Activated naive CD4-positive, alpha-beta T cell (primary cell): ENCODE measurements around the gene PIK3R5.
"Not testable (repeated sequence)": the region's sequence is repeated elsewhere in the genome, so short reads cannot be mapped to it uniquely, and the experiment has no call there.

Source experiments
- DNase-seq, 4 experiments: peaks; one replicate each; lab custom pipeline; 2025; lab: John Stamatoyannopoulos, UW

Gene PIK3R5

GRCh38 chr17:8859027-8859803, 106.3 kb downstream of the PIK3R5 start:
- DNase-seq, result no peak

DNA sequence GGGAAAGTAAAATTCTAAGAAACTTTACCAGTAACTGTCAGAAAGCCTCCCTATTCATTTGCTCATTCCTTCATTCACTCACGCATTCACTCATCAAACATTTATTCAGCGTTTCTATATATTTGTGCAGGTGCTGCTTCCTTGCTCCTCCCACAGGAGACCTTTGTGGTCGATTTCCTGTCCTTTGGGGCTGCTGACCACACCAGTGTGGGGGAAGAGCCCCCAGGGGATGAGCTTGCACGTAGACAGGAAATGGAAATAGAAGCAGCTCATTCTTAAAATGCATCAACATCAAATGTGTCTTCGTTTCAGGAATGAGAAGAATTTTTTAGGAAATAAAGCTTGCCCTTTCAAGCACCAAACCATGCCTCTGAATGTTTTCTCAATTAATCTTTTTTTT, 107.6 kb downstream of the PIK3R5 start:
- DNase-seq, result no peak

GRCh38 chr17:8856869-8857575, 108.5 kb downstream of the PIK3R5 start:
- DNase-seq, result no peak

DNA sequence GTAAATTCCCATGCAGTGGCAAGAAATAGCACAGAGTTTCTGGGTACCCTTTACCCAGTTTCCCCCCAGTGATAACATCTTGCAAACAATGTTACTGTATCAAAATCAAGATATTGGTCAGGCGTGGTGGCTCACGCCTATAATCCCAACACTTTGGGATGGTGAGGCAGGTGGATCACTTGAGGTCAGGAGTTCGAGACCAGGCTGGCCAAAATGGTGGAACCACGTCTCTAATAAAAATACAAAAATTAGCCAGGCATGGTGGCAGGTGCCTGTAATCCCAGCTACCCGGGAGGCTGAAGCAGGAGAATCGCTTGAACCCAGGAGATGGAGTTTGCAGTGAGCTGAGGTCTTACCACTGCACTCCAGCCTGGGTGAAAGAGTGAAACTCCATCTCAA, 109.3 kb downstream of the PIK3R5 start:
- not testable (repeated sequence) for DNase-seq

GRCh38 chr17:8855477-8856204, 109.9 kb downstream of the PIK3R5 start:
- DNase-seq, result no peak

- DNase-seq, result no peak
Measured at GRCh38 chr17:8851600-8851999, 113.9 kb downstream of the PIK3R5 start.

- no peak for DNase-seq
Measured at GRCh38 chr17:8849311-8850041, 116.0 kb downstream of the PIK3R5 start.

- DNase-seq, result no peak
Measured at GRCh38 chr17:8847891-8848290, 117.6 kb downstream of the PIK3R5 start.

- DNase-seq, result no peak
Measured at GRCh38 chr17:8846768-8847211, 118.7 kb downstream of the PIK3R5 start.

- no peak for DNase-seq
Measured at GRCh38 chr17:8844229-8845218, 121.0 kb downstream of the PIK3R5 start.

- no peak for DNase-seq
Measured at GRCh38 chr17:8843344-8843743, 122.2 kb downstream of the PIK3R5 start.

DNA sequence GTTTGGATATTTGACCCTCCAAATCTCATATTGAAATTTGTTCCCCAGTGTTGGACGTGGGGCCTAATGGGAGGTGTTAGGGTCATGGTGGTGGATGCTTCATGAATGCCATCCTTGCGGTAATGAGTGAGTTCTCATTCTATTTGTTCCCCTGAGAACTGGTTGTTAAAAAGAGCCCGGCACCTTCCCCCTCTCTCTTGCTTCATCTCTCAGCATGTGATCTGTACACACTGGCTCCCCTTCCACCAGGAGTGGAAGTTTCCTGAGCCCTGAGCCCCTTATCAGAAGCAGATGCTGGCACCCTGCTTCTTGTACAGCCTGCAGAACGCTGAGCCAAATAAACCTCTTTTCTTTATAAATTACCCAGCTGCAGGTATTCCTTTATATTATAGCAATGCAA, 123.7 kb downstream of the PIK3R5 start:
- no peak for DNase-seq

DNA sequence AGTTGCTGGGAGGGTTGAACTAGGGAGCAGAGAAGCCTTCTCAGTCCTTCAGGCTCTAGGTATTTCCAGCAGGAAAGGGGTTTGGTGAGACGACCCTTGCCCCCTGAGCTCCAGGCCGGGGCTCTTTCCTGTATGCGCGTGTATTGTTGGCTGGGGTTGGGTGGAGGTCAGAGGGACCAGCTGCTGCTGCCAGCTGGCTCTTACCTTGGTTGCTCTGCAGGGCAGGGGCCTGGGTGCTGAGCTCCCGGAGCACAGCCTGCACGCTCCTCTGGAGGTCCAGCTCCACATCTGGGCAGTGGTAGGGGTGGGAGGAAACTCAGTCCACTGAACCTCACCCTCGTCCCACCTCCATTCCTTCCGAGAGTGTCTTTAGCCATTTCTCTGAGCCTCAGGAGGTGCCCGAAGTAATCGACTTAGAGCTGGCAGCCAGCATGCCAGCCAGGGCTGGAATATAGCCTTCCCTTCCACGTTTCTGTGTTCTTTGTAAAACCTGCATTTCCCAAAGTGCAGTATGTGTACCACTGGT, 126.0 kb downstream of the PIK3R5 start:
- DNase-seq, result no peak

- no peak for DNase-seq
Measured at GRCh38 chr17:8838551-8839095, 126.9 kb downstream of the PIK3R5 start.

GRCh38 chr17:8837563-8838075, 127.9 kb downstream of the PIK3R5 start:
- DNase-seq, result no peak

DNA sequence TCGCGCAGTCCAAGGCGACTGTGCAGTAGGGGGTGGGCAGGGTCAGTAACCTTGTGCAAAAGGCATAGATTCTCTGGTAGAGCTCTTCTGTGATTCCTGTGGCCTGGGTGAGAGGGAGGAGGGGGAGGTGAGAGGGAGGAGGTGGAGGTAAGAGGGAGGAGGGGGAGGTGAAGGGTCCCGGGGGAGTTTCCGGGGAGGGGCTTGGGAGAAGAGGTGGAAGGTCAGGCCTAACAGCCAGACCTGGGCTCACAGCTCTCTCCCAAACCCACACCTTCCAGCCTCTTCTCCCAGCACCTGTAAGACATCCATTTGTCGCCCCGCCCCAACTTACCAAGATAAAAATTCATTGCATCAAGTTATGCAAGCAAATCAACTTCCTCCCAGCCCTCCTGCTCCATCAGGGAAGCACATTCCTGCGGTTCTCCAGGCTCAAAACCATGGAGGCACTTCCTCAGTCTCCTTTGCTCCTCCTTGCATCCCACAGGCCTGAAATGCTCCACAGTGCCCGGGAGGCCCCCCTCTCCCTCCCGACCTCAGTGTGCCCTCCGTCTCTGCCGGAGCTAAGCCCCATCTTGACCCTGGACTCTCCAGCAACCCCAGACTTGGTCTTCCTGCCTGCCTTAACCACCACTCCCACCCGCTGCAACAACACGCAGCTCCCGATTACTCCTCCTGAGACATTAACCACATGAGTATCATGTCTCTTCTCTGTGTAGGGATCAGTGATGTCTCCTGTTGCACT, 128.5 kb downstream of the PIK3R5 start:
- DNase-seq, result no peak

GRCh38 chr17:8835631-8836364, 129.7 kb downstream of the PIK3R5 start:
- no peak for DNase-seq

DNA sequence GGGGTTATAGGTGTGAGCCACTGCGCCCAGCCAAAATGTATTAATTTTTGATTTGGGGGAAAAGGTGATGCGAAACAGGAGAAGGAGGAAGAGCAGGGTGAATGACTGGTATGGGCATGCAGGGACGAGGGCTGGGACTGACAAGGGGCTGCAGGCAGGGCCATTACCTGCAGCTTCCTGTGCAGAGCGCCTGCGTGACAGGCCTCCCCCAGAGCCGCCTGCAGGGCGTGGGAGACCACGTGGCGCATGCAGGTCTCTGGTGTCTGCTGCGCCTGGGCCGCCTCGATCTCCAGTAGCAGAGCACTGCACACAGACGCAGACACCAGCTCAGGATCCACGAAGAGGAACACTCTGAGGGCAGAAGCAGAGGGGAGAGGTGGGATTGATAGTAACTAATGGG, 130.4 kb downstream of the PIK3R5 start:
- no peak for DNase-seq
